HepG2 (cell line): ENCODE measurements around the gene NPC1. TPM values are rescaled to one million over a fixed set of nuclear protein-coding genes. Genes with fewer than 3 reads are reported as not detected.

Experiments used
- ATF7-NPFF ChIP-seq: sonication (generic); formaldehyde crosslinking; IDR thresholded peaks from 2 replicates; pipeline ENCODE4 v1.8.1; 2023; ENCODE audit warnings: mild to moderate bottlenecking, low read depth, missing genetic modification reagents, moderate library complexity
- ELF3 ChIP-seq: IDR thresholded peaks from 2 replicates; pipeline ENCODE4 v1.6.1; 2016; ENCODE audit warnings: missing genetic modification reagents, missing compliant biosample characterization
- KIAA2018 ChIP-seq: sonication (generic); formaldehyde crosslinking; IDR thresholded peaks from 2 replicates; pipeline ENCODE4 v1.5.0; 2020; ENCODE audit warnings: mild to moderate bottlenecking, missing genetic modification reagents, borderline replicate concordance
- MAFF ChIP-seq: IDR thresholded peaks from 2 replicates; pipeline ENCODE4 v1.6.1; 2011; ENCODE audit warnings: low read depth, low read length, improper control_type of control experiment
- NFAT5 ChIP-seq: sonication (generic); formaldehyde crosslinking; IDR thresholded peaks from 2 replicates; pipeline ENCODE4 v1.4.0; 2020; ENCODE audit warnings: missing genetic modification reagents
- PTBP1 ChIP-seq: fragments of 200-400 bp; formaldehyde crosslinking; IDR thresholded peaks from 2 replicates; pipeline ENCODE4 v1.6.1; 2018; ENCODE audit warnings: low read length, low read depth; ENCODE audit not compliant: poor library complexity, severe bottlenecking
- REXO4 ChIP-seq: sonication (generic); formaldehyde crosslinking; IDR thresholded peaks from 2 replicates; pipeline ENCODE4 v1.8.0; 2022; ENCODE audit warnings: missing genetic modification reagents, mild to moderate bottlenecking, borderline replicate concordance
- SP140L ChIP-seq: sonication (generic); formaldehyde crosslinking; IDR thresholded peaks from 2 replicates; pipeline ENCODE4 v1.4.0; 2020; ENCODE audit warnings: missing genetic modification reagents, borderline replicate concordance
- WIZ ChIP-seq: sonication (generic); formaldehyde crosslinking; IDR thresholded peaks from 2 replicates; pipeline ENCODE4 v1.5.1; 2020; ENCODE audit warnings: mild to moderate bottlenecking, missing genetic modification reagents
- YEATS4 ChIP-seq: sonication (generic); formaldehyde crosslinking; IDR thresholded peaks from 2 replicates; pipeline ENCODE4 v1.4.0; 2020; ENCODE audit warnings: missing genetic modification reagents, borderline replicate concordance
- ZBTB34 ChIP-seq: sonication (generic); formaldehyde crosslinking; IDR thresholded peaks from 2 replicates; pipeline ENCODE4 v1.8.0; 2022; ENCODE audit warnings: mild to moderate bottlenecking, missing genetic modification reagents
- ZNF460 ChIP-seq: sonication (generic); formaldehyde crosslinking; IDR thresholded peaks from 2 replicates; pipeline ENCODE4 v1.5.1; 2020; ENCODE audit warnings: missing genetic modification reagents, mild to moderate bottlenecking, borderline replicate concordance
- ZNF839 ChIP-seq: sonication (generic); formaldehyde crosslinking; IDR thresholded peaks from 2 replicates; pipeline ENCODE4 v1.4.0; 2020; ENCODE audit warnings: missing genetic modification reagents, mild to moderate bottlenecking, borderline replicate concordance
- polyA plus RNA-seq, 8 experiments: library from polyadenylated mRNA; depleted of rRNA in 3 of 8; stranded (reverse) in 7 of 8; unstranded in 1 of 8; fragments of >200 nt; fragmentation: Illumina TruSeq in 4 of 8; extraction: Trizol in 4 of 8; gene quantifications; 2 replicates each; pipeline versions ENCODE4 v1.2.1 to v1.2.3, GENCODE V29; 2011 to 2016; ENCODE audit warnings: low read depth in 4 of 8, missing spikeins in 1 of 8, mixed read lengths in 1 of 8; ENCODE audit not compliant: insufficient read depth in 1 of 8
- total RNA-seq, 5 experiments: library from RNA; depleted of rRNA; stranded (reverse); fragments of >200 nt; fragmentation: Illumina TruSeq; extraction: Trizol; gene quantifications; 2 replicates each; pipeline ENCODE4 v1.2.3, GENCODE V29; 2016; ENCODE audit warnings: low read depth in 1 of 5

NPC1 gene
- total and polyA plus RNA-seq, 2 of the 13 experiments (the other 11 are each of a cell fraction or from before 2014, with no cell fraction given) = 46.5 to 114 TPM

GRCh38 chr18:23545247-23545789 is 41.0 kb downstream of the NPC1 start (continued):
- no peak for TF ChIP-seq KIAA2018
- TF ChIP-seq REXO4 = no peak
- no peak for TF ChIP-seq PTBP1
- TF ChIP-seq YEATS4 (CRISPR knock-in tag) = peak; percentile 60; the same call in 1 of the 2 replicates
- TF ChIP-seq NFAT5 (CRISPR knock-in tag) = no peak
- TF ChIP-seq ATF7-NPFF (CRISPR knock-in tag) = peak; percentile 50; the same call in 1 of the 2 replicates
- no peak for TF ChIP-seq SP140L
- peak; percentile 75; the same call in 1 of the 2 replicates for TF ChIP-seq ZBTB34 (CRISPR knock-in tag)
- no peak for TF ChIP-seq ZNF839 (CRISPR knock-in tag)
- TF ChIP-seq MAFF = no peak
- peak; percentile 70; the same call in 1 of the 2 replicates for TF ChIP-seq ZNF460
- peak; percentile 61 for TF ChIP-seq ELF3 (CRISPR knock-in tag)
- TF ChIP-seq WIZ (CRISPR knock-in tag) = no peak
